GM10248 (cell line): ENCODE data around the gene PARS2.

ENCODE experiments used
- CTCF ChIA-PET: fragments of 300-600 bp; sonication (Branson Sonifier 250); formaldehyde crosslinking; extraction: SDS; loops from one replicate; lab custom pipeline; 2021; ENCODE audit warnings: antibody characterized with exemption; lab: Yijun Ruan, JAX
- POLR2A ChIA-PET: fragments of 350-650 bp; sonication (Branson Sonifier 250); formaldehyde crosslinking; extraction: SDS; loops from one replicate; lab custom pipeline; 2020; ENCODE audit warnings: antibody characterized with exemption; lab: Yijun Ruan, JAX
- DNase-seq: peaks from one replicate; pipeline ENCODE4 v3.0.0; 2012; ENCODE audit errors: extremely low spot score
- CTCF ChIP-seq: IDR thresholded peaks from 2 replicates; pipeline ENCODE4 v1.5.1; 2012; ENCODE audit warnings: mild to moderate bottlenecking, low read depth; ENCODE audit errors: extremely low read depth, missing control alignments, control extremely low read depth

The PARS2 gene

GRCh38 chr1:54710841-54711240, 53.5 kb downstream of the PARS2 start:
- CTCF ChIA-PET: no interaction called here
- no peak for TF ChIP-seq CTCF
- DNase-seq: no peak
- POLR2A ChIA-PET: no interaction called here

- CTCF ChIA-PET: no interaction called here
- TF ChIP-seq CTCF: no peak
- POLR2A ChIA-PET: no interaction called here
- DNase-seq: no peak
These were observed 53.9 kb downstream of the PARS2 start for GRCh38 chr1:54710434-54710833.

- CTCF ChIA-PET: no interaction called here
- POLR2A ChIA-PET: no interaction called here
- no peak for DNase-seq
- TF ChIP-seq CTCF: no peak
These were observed 54.6 kb downstream of the PARS2 start for GRCh38 chr1:54709547-54710292.

GRCh38 chr1:54708385-54708784, 55.9 kb downstream of the PARS2 start:
- ChIA-PET CTCF (no interaction called here), POLR2A (no interaction called here)
- DNase-seq: no peak
- no peak for TF ChIP-seq CTCF
